Naive thymus-derived CD4-positive, alpha-beta T cell (primary cell): ENCODE data around the gene PRXL2A. TPM values are rescaled to one million over a fixed set of nuclear protein-coding genes. Genes with fewer than 3 reads are reported as not detected.
"Not testable (repeated sequence)": the region's sequence is repeated elsewhere in the genome, so short reads cannot be mapped to it uniquely, and the experiment has no call there.

Experiments
- ATAC-seq: fragments of 150-1000 bp; cut with Tn5 transposase; 2 replicates; pipeline ENCODE4 v1.10.0; 2021; ENCODE audit warnings: mild to moderate bottlenecking, moderate library complexity
- CTCF ChIA-PET: fragments of 350-600 bp; sonication (Branson Sonifier 250); formaldehyde crosslinking; loops from one replicate; lab custom pipeline; 2021; ENCODE audit warnings: antibody characterized with exemption; lab: Charles Lee
- POLR2A ChIA-PET: fragments of 350-600 bp; sonication (Branson Sonifier 250); formaldehyde crosslinking; loops from one replicate; lab custom pipeline; 2021; ENCODE audit warnings: antibody characterized with exemption, inconsistent platforms; lab: Charles Lee
- DNase-seq, 9 donors: peaks; one replicate each; pipeline versions ENCODE4 v3.0.0 to v3.0.0-alpha.2; 2020 to 2022; ENCODE audit warnings: mixed read lengths in 1 of 9
- H3K27ac ChIP-seq: one replicate; pipeline ENCODE4 v1.7.0; 2013; ENCODE audit warnings: mild to moderate bottlenecking, low read depth, low read length, moderate library complexity
- H3K27me3 ChIP-seq, 2 donors: one replicate each; pipeline ENCODE4 v1.7.0; 2013; ENCODE audit warnings: low read length in 2 of 2, mild to moderate bottlenecking in 2 of 2, moderate library complexity in 2 of 2; ENCODE audit not compliant: control insufficient read depth in 2 of 2, insufficient read depth in 2 of 2
- H3K36me3 ChIP-seq, 3 experiments: 1 replicate in 2 of 3; 2 replicates in 1 of 3; pipeline ENCODE4 v1.7.0; 2013; ENCODE audit warnings: low read length in 3 of 3, mild to moderate bottlenecking in 3 of 3, moderate library complexity in 1 of 3; ENCODE audit not compliant: insufficient read depth in 3 of 3, control insufficient read depth in 2 of 3
- H3K4me1 ChIP-seq, 2 donors: one replicate each; pipeline ENCODE4 v1.7.0; 2013; ENCODE audit warnings: low read length in 2 of 2, mild to moderate bottlenecking in 2 of 2, moderate library complexity in 1 of 2; ENCODE audit not compliant: control insufficient read depth in 2 of 2, insufficient read depth in 2 of 2
- H3K4me3 ChIP-seq: 2 replicates; pipeline ENCODE4 v1.7.0; 2013; ENCODE audit warnings: mild to moderate bottlenecking, low read length
- H3K9me3 ChIP-seq, 3 experiments: 1 replicate in 2 of 3; 2 replicates in 1 of 3; pipeline ENCODE4 v1.7.0; 2013; ENCODE audit warnings: low read length in 3 of 3; ENCODE audit not compliant: control insufficient read depth in 2 of 3
- H3K27ac Mint-ChIP-seq, 9 donors: one replicate each; pipeline ENCODE4 v1.8.0; 2020 to 2022; ENCODE audit warnings: mixed read lengths in 9 of 9, mild to moderate bottlenecking in 8 of 9, moderate library complexity in 5 of 9, inconsistent platforms in 2 of 9
- H3K27me3 Mint-ChIP-seq, 5 donors: one replicate each; pipeline ENCODE4 v1.8.0; 2021 to 2022; ENCODE audit warnings: mixed read lengths in 5 of 5, mild to moderate bottlenecking in 1 of 5
- H3K36me3 Mint-ChIP-seq, 5 donors: one replicate each; pipeline ENCODE4 v1.8.0; 2020 to 2022; ENCODE audit warnings: mixed read lengths in 5 of 5, mild to moderate bottlenecking in 3 of 5, inconsistent platforms in 1 of 5
- H3K4me1 Mint-ChIP-seq, 7 donors: one replicate each; pipeline ENCODE4 v1.8.0; 2020 to 2022; ENCODE audit warnings: mixed read lengths in 7 of 7, mild to moderate bottlenecking in 3 of 7, inconsistent platforms in 1 of 7
- H3K4me3 Mint-ChIP-seq, 10 donors: one replicate each; pipeline ENCODE4 v1.8.0; 2020 to 2022; ENCODE audit warnings: mild to moderate bottlenecking in 10 of 10, mixed read lengths in 10 of 10, moderate library complexity in 6 of 10, inconsistent platforms in 2 of 10
- H3K9me3 Mint-ChIP-seq, 11 donors: one replicate each; pipeline ENCODE4 v1.8.0; 2020 to 2022; ENCODE audit warnings: mixed read lengths in 11 of 11, mild to moderate bottlenecking in 4 of 11, inconsistent platforms in 1 of 11, moderate library complexity in 1 of 11
- intact Hi-C, 2 donors: fragments of 100-400 bp; cut with micrococcal nuclease; formaldehyde crosslinking; loops; one replicate each; pipeline ENCODE4 v1.15.1; 2023
- polyA plus RNA-seq, 2 donors: library from polyadenylated mRNA; unstranded; fragments of 300-500 nt; fragmentation: Illumina TruSeq; gene quantifications; one replicate each; pipeline ENCODE4 v1.2.3, GENCODE V29; 2021
- total RNA-seq, 6 experiments: library from RNA in 5 of 6; stranded (reverse) in 5 of 6; gene quantifications; 1 replicate in 5 of 6; 2 replicates in 1 of 6; pipeline ENCODE4 v1.2.3 and lab custom pipeline; 2021 to 2026

Gene PRXL2A
- total and polyA plus RNA-seq, 7 experiments from 2014 or later, result 5.6 to 20.1 (median 8.6) TPM

GRCh38 chr10:80473096-80473657 lies 64.8 kb downstream of the PRXL2A start:
- ChIA-PET CTCF (interaction anchor here (1.3 to 39.2 kb wide), 4 partner anchors 11 to 33 kb away, joined by 3 to 839 read pairs (median 12); no protein-coding TSS in a partner anchor), POLR2A (interaction anchor here (17.0 to 32.8 kb wide), 3 partner anchors 14 to 28 kb away, joined by 318 to 608 read pairs (median 582); partner anchors contain the start of gene TSPAN14)
- Histone ChIP-seq H3K4me1 (peaks cover 75 to 79% of the 10 kb centered on the region in 2 donors), H3K4me3 (peak overlapping the region; percentile 46), H3K27me3 (no peaks in the 10 kb centered on the region), H3K9me3 (no peaks in the 10 kb centered on the region), H3K36me3 (peaks cover 0 to 59% (median 4%) of the 10 kb centered on the region in 3 experiments), H3K27ac (peak overlapping the region; percentile 84)
- Mint-ChIP-seq H3K27me3 (no peaks in the 10 kb centered on the region), H3K36me3 (peaks cover 9 to 61% (median 35%) of the 10 kb centered on the region in 5 donors), H3K27ac (peak overlapping the region; percentile 84 to 99 (median 92)), H3K4me1 (peaks cover 70 to 98% (median 88%) of the 10 kb centered on the region in 7 donors), H3K4me3 (peak overlapping the region; percentile 66 to 98 (median 82)), H3K9me3 (peaks cover 0 to 9% (median 5%) of the 10 kb centered on the region in 11 donors)
- intact Hi-C loops, result loop anchor here (1.0 to 2.0 kb wide), 2 partner anchors 8 to 14 kb away; no protein-coding TSS in a partner anchor
- ATAC-seq (no peak), DNase-seq (no peak)

DNA sequence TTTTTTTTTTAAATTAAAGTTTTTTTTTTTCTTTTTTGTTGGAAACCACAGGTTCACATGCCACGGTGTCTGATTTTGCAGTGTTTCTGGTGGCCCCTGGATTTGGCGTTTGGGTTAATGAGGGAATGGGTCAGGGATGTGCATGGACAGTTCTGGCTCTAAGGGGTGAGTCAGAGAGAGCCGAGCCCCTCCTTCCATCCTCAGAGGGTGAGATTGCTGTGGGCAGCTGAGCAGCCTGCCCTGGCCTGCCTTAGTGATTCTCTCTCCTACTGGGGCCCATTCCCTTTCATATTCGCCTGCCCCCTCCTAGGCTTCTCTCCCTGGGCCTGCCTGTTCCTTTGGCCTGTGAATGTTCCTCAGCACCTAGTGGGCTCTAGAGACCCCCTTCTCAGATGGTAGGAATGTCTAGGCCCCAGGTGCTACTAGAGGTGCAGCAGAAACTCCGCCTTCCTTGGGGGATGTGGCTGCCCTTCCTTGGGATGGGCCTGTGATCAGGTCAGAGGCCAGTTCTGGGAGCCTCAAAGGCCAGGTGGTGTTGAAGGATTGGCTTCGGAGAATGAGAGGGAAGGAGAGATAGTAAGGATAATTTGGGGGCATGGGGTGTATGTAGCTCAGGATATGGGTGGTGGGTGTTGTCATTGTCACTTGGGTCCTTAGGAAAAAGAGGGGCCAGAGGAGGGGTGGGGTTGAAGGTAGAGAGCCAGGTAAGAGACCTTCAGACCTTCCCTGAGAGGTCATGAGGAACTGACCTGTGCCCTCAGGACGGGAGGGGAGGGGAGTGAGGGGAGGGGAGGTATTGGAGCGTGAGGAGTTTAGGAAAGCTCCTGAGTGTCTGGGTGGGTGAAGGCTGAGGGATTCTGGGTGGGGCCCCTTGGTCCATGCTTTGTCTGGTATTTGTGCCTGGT lies 65.6 kb downstream of the PRXL2A start:
- ChIA-PET POLR2A (interaction anchor here (1.2 to 32.8 kb wide), 5 partner anchors 8 to 96 kb away, joined by 3 to 608 read pairs (median 318); partner anchors contain the start of gene TSPAN14), CTCF (interaction anchor here (2.1 to 39.2 kb wide), 3 partner anchors 11 to 32 kb away, joined by 8 to 839 read pairs (median 15); no protein-coding TSS in a partner anchor)
- no peak for DNase-seq
- Mint-ChIP-seq H3K4me1 (peaks cover 71 to 96% (median 88%) of the 10 kb centered on the region in 7 donors), H3K36me3 (peaks cover 11 to 64% (median 40%) of the 10 kb centered on the region in 5 donors), H3K4me3 (peak overlapping the region; percentile 55 to 98 (median 80)), H3K9me3 (peaks cover 0 to 13% (median 5%) of the 10 kb centered on the region in 11 donors), H3K27me3 (no peaks in the 10 kb centered on the region), H3K27ac (peak overlapping the region; percentile 83 to 99 (median 91))
- H3K27me3 ChIP-seq, result no peaks in the 10 kb centered on the region
- no peak for ATAC-seq
- intact Hi-C loops, result loop anchor here (1.0 to 2.0 kb wide), 2 partner anchors 9 to 13 kb away; no protein-coding TSS in a partner anchor
- H3K9me3 ChIP-seq, result no peaks in the 10 kb centered on the region
- peak overlapping the region; percentile 84 for H3K27ac ChIP-seq
- H3K36me3 ChIP-seq, result peaks cover 0 to 64% (median 4%) of the 10 kb centered on the region in 3 experiments
- peaks cover 73 to 84% of the 10 kb centered on the region in 2 donors for H3K4me1 ChIP-seq
- no peak overlapping the region for H3K4me3 ChIP-seq

GRCh38 chr10:80474597-80474910 lies 66.2 kb downstream of the PRXL2A start:
- Histone ChIP-seq H3K27ac (peak overlapping the region; percentile 84), H3K4me1 (peaks cover 66 to 80% of the 10 kb centered on the region in 2 donors), H3K4me3 (no peak overlapping the region), H3K36me3 (peaks cover 0 to 64% (median 4%) of the 10 kb centered on the region in 3 experiments), H3K27me3 (no peaks in the 10 kb centered on the region), H3K9me3 (no peaks in the 10 kb centered on the region)
- ChIA-PET CTCF (interaction anchor here (1.2 to 39.2 kb wide), 4 partner anchors 8 to 31 kb away, joined by 4 to 839 read pairs (median 12); no protein-coding TSS in a partner anchor), POLR2A (interaction anchor here (1.2 to 24.7 kb wide), 6 partner anchors 9 to 96 kb away, joined by 3 to 608 read pairs (median 10); partner anchors contain the start of gene TSPAN14)
- intact Hi-C loops, result no loop called here
- Mint-ChIP-seq H3K4me3 (peak overlapping the region; percentile 5 to 98 (median 80)), H3K27ac (peak overlapping the region; percentile 83 to 99 (median 91)), H3K9me3 (peaks cover 0 to 13% (median 5%) of the 10 kb centered on the region in 11 donors), H3K4me1 (peaks cover 66 to 90% (median 83%) of the 10 kb centered on the region in 7 donors), H3K36me3 (peaks cover 11 to 62% (median 37%) of the 10 kb centered on the region in 5 donors), H3K27me3 (no peaks in the 10 kb centered on the region)
- ATAC-seq, result no peak
- no peak for DNase-seq

GRCh38 chr10:80474941-80475340 lies 66.6 kb downstream of the PRXL2A start:
- ChIA-PET CTCF (interaction anchor here (1.0 to 39.2 kb wide), 5 partner anchors 8 to 31 kb away, joined by 3 to 839 read pairs (median 9); no protein-coding TSS in a partner anchor), POLR2A (interaction anchor here (1.2 to 24.7 kb wide), 6 partner anchors 9 to 97 kb away, joined by 3 to 608 read pairs (median 10); partner anchors contain the start of gene TSPAN14)
- peaks cover 65 to 87% (median 81%) of the 10 kb centered on the region in 7 donors for H3K4me1 Mint-ChIP-seq
- H3K27ac ChIP-seq, result peak overlapping the region; percentile 84
- no peak overlapping the region for H3K4me3 ChIP-seq
- peak overlapping the region in 8 of 9 donors; percentile 84 to 99 (median 92) for H3K27ac Mint-ChIP-seq
- no peaks in the 10 kb centered on the region for H3K27me3 Mint-ChIP-seq
- H3K4me3 Mint-ChIP-seq, result peak overlapping the region in 8 of 10 donors; percentile 5 to 98 (median 72)
- H3K9me3 Mint-ChIP-seq, result peaks cover 0 to 13% (median 5%) of the 10 kb centered on the region in 11 donors
- no peak for DNase-seq
- H3K36me3 Mint-ChIP-seq, result peaks cover 11 to 62% (median 36%) of the 10 kb centered on the region in 5 donors
- peaks cover 0 to 64% (median 4%) of the 10 kb centered on the region in 3 experiments for H3K36me3 ChIP-seq
- no peaks in the 10 kb centered on the region for H3K27me3 ChIP-seq
- ATAC-seq, result no peak
- intact Hi-C loops, result no loop called here
- peaks cover 64 to 78% of the 10 kb centered on the region in 2 donors for H3K4me1 ChIP-seq
- no peaks in the 10 kb centered on the region for H3K9me3 ChIP-seq

- intact Hi-C loops, ATAC-seq, H3K4me3 ChIP-seq, H3K27me3 Mint-ChIP-seq, H3K9me3 ChIP-seq, H3K27me3 ChIP-seq, DNase-seq: not testable (repeated sequence)
- Histone ChIP-seq H3K4me1 (peaks cover 57 to 71% of the 10 kb centered on the region in 2 donors), H3K36me3 (peaks cover 0 to 62% (median 4%) of the 10 kb centered on the region in 3 experiments), H3K27ac (peak overlapping the region; percentile 84)
- Mint-ChIP-seq H3K4me1 (peaks cover 58 to 87% (median 81%) of the 10 kb centered on the region in 7 donors), H3K36me3 (peaks cover 11 to 65% (median 42%) of the 10 kb centered on the region in 5 donors), H3K27ac (peak overlapping the region in 6 of 9 donors; percentile 81 to 99 (median 90)), H3K9me3 (peaks cover 0 to 13% (median 5%) of the 10 kb centered on the region in 11 donors), H3K4me3 (peak overlapping the region in 8 of 10 donors; percentile 16 to 98 (median 31))
- ChIA-PET POLR2A (interaction anchor here (1.3 to 24.7 kb wide), 5 partner anchors 10 to 24 kb away, joined by 4 to 608 read pairs (median 14); partner anchors contain the start of gene TSPAN14), CTCF (interaction anchor here (1.0 to 39.2 kb wide), 5 partner anchors 9 to 31 kb away, joined by 3 to 839 read pairs (median 9); no protein-coding TSS in a partner anchor)
These were observed 67.3 kb downstream of the PRXL2A start for GRCh38 chr10:80475641-80476040.
